GM21786 (cell line): ENCODE results near the gene CCDC28B.

Experiments
- ATAC-seq: cut with Tn5 transposase; IDR thresholded peaks from one replicate; pipeline ENCODE4 v1.9.1; 2021; ENCODE audit not compliant: unreplicated experiment

The CCDC28B gene

GRCh38 chr1:32192220-32192948, 8.0 kb upstream of the CCDC28B start:
- no peak for ATAC-seq

DNA sequence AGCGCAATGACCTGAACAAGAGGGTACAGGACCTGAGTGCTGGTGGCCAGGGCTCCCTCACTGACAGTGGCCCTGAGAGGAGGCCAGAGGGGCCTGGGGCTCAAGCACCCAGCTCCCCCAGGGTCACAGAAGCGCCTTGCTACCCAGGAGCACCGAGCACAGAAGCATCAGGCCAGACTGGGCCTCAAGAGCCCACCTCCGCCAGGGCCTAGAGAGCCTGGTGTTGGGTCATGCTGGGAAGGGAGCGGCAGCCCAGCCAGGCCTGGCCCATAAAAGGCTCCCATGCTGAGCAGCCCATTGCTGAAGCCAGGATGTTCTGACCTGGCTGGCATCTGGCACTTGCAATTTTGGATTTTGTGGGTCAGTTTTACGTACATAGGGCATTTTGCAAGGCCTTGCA, 5.4 kb upstream of the CCDC28B start:
- ATAC-seq: no peak

DNA sequence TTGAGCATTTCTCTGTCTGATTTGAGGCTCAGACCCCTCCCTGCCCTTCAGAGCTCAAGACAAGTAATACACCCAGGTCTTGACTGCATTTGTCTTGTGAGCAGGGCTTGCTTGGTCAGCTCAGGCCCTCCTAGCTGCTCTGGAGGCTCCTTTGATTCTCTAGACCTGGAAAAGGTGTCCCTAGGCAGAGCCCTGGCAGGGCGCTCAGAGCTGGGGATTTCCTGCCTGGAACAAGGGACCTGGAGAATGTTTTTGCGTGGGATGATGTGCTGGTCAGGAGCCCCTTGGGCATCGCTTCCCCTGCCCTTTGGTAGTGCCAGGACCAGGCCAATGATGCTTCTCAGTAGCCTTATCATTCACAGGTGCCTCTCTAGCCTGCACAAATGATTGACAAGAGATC, 4.9 kb upstream of the CCDC28B start:
- no peak for ATAC-seq

GRCh38 chr1:32195972-32196823, 4.2 kb upstream of the CCDC28B start:
- ATAC-seq: no peak

- no peak for ATAC-seq
Measured at GRCh38 chr1:32197074-32197473, 3.3 kb upstream of the CCDC28B start.

DNA sequence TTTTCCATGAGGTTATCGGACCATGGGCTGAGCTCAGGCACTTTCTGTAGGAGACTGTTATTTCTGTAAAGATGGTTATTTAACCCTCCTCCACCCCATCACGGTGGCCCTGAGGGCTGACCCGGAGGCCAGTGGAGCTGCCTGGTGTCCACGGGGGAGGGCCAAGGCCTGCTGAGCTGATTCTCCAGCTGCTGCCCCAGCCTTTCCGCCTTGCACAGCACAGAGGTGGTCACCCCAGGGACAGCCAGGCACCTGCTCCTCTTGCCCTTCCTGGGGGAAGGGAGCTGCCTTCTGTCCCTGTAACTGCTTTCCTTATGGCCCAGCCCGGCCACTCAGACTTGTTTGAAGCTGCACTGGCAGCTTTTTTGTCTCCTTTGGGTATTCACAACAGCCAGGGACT, 2.6 kb upstream of the CCDC28B start:
- no peak for ATAC-seq

DNA sequence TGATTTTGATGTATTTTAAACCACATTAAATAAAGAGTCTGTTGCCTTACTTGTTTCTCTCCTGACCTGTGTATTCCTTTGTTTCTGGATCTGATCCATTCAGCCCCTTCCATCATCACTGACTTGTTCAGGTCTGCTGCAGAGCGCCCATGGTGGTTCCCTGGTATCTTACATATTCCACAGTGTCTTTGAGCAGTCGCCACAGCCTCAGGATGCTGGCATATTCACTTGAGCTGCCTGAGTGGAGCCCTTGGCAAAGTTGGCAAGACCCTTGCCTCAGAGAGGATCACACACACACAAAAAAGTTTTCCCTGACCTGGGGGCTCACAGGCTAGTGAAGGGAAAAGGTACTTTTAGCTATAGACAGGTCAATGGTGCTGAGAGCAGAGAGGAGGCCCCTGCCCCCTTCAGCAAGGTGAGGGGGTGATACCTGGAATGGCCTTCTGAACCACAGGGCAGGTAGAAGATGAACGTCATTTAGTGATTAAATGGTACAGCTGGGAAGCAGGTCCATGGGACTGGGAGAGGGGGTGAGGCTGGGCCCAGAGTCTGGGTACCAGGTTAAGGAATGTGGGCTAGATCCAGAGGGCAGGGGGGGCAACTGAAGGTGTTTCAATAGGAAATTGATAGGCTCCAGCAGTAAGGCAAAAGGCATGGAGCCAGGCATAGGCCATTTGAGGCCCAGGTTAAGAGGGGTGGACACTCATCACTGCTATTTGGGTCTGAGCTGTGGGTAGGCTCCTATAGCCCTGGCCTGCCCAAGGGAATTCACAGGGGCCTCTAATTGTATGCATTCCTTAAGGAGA, 2.0 kb upstream of the CCDC28B start:
- ATAC-seq: no peak

GRCh38 chr1:32199043-32199716, 1.2 kb upstream of the CCDC28B start:
- no peak for ATAC-seq

DNA sequence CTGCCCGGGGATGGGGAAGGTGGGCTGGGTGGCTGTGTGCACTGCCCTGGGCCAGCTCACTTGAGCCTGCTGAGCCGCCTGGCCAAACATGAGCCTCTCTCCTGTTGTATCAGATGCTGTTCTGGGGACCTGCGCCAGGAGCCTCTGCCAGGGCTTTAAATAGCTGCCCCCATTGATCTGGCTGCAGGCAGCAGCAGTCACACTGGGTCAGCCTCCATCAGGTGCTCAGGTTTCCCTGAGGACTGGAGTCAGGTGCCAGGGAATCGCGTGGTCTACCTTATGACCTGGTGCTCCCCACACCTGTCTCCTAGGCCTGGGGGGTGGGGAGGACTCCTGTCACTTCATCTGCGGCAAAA, 700 bp upstream of the CCDC28B start:
- no peak for ATAC-seq

DNA sequence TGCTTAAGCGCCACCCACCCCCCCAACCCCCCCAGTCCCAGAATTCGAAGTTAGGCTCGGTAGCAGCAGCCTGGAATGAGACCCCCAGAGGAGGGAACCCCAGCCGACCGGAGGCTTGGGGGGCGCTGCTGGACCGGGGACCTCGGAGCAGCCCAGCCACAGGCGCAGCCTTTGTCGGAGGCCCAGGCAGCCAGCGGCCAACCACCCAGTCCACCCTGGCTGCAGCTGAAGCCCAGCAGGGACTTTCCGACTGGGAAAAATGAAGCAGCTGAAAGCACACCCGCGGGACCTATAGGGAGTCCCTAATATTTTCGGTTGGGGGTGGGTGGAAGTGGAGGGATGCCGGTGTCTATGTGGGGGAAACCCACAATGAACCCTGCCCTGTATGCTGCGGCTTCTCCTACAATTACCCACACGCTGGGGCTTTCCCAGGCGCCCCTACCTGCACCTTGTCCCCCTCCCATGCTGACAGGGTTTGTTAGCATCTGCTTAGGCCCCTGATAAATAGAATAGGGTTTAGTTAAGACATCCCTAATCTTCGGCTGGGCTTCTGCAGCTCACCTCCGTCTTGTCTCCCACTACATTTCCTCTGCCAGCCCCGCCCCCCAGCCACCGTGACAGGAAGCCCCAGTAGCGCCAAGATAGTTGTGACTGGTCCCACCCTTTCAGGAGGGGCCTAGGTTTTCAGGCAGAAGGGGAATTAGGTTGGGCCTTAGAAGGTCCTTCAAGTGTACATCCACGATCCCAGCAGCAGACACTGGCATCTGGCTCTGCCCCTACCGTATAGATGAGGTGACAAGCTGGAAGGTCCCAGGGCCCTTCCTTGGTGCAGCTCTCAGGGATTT, 838 bp downstream of the CCDC28B start:
- peak; percentile 43 for ATAC-seq

DNA sequence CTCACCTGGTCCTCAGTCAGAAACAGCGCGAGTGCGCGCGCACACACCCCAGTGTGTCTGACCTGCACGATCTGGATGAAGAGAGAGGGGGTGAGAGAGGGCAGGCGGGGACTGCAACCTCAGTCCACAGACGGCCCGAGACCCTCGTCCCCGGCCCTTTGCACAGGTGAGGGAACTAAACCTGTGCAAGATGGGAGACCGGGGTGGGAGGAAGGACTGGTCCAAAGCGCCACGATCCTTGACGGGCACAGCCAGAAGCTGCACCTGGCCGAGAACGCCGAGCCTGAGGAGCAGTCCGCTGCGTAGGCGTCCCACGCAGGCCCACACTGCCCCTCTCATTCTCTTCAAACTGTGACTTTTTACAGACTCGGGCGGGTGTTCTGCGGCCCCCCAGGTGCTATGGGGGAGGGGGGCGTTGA, 4.6 kb downstream of the CCDC28B start:
- no peak for ATAC-seq

- ATAC-seq: no peak
Measured at GRCh38 chr1:32205401-32206370, 5.3 kb downstream of the CCDC28B start, which contains the start of gene IQCC. Gene IQCC, plus strand, starts transcription at chr1:32205671. Its CDS starts 11 bp downstream, at chr1:32205682.

- ATAC-seq: no peak
Measured at GRCh38 chr1:32208469-32208868, 8.1 kb downstream of the CCDC28B start.

DNA sequence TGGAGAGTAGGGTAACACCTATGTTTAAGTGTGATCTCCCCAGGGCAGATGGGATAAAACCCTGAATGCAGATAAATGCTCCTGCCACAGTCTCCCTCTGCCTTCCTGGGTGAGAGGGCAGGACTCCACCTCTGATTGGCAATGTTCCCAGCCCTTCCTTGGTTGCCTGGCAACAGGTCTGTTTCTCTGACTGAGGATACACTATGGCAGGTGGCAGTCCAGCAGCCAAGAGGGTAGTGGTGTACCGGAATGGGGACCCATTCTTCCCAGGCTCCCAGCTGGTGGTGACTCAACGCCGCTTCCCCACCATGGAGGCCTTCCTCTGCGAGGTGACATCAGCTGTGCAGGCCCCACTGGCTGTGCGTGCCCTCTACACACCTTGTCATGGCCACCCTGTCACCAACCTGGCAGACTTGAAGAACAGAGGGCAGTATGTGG, 8.5 kb downstream of the CCDC28B start, which contains the start of gene DCDC2B:
Gene DCDC2B, plus strand, starts transcription at position 199 of the 438 bp plus-strand sequence. Its CDS starts 5 bp downstream, at position 204.
- no peak for ATAC-seq

- ATAC-seq: no peak
Measured at GRCh38 chr1:32215629-32216480, 15.5 kb downstream of the CCDC28B start.

DNA sequence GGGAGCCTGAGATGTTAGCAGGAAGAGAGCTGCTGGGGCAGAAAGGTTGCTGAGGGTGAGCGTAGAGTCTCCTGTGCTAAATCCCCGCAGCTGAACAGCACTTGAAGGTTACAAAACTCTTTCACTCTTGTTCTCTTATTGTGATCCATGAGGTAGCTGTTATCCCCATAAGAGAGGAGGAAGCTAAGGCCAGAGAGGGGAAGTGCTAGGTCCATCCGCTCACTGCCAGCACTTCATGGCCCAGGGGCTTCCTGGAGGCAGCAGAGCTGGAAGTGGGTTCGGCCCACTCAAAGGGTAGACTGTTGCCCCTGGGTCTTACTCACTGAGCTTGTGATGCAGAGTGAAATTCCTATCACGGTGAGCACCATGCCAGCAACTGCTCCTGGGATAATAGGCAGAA, 16.2 kb downstream of the CCDC28B start:
- ATAC-seq: no peak

GRCh38 chr1:32219022-32219421, 18.6 kb downstream of the CCDC28B start:
- no peak for ATAC-seq
